ENCODE results near the gene EFNA5.

DNA sequence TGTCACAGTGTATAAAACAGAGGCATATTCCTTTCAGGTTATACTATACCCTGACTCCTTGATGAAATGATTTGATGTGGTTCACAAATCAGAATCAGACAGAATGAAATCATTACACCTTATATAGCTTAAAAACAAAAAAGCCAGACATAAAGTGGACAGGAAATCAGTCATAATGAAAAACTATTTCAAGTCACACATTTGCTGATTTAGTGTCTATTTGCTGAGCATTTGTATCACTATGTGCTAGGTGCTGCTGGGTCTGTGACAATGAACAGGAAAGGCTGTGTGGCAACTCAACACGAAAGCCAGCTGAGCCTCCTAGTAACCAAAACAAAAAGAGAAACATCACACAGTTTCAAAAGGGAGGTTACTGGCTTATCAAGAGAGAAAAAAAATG, 194.0 kb downstream of the EFNA5 start:
- TF ChIP-seq, protein P1, sequence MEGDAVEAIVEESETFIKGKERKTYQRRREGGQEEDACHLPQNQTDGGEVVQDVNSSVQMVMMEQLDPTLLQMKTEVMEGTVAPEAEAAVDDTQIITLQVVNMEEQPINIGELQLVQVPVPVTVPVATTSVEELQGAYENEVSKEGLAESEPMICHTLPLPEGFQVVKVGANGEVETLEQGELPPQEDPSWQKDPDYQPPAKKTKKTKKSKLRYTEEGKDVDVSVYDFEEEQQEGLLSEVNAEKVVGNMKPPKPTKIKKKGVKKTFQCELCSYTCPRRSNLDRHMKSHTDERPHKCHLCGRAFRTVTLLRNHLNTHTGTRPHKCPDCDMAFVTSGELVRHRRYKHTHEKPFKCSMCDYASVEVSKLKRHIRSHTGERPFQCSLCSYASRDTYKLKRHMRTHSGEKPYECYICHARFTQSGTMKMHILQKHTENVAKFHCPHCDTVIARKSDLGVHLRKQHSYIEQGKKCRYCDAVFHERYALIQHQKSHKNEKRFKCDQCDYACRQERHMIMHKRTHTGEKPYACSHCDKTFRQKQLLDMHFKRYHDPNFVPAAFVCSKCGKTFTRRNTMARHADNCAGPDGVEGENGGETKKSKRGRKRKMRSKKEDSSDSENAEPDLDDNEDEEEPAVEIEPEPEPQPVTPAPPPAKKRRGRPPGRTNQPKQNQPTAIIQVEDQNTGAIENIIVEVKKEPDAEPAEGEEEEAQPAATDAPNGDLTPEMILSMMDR (IDR thresholded peaks at IDR 0.05) = no peak
- no peak for TF ChIP-seq POLR2A (IDR thresholded peaks at IDR 0.05)

Measured in prostate gland (tissue), 2 donors.